T-helper 1 cell treated with Interleukin-12 subunit alpha and Interleukin-12 subunit beta and Interleukin-4 antibody, amounts not matched to agents 30 μg/mL and 1 μg/mL, for 36 hours (primary cell): Measurements from ENCODE around the gene LRRC18.

Experiments used
- H3K27ac Mint-ChIP-seq: one replicate; pipeline ENCODE4 v1.8.0; 2021; ENCODE audit warnings: mild to moderate bottlenecking, mixed read lengths
- H3K27me3 Mint-ChIP-seq: one replicate; pipeline ENCODE4 v1.8.0; 2021; ENCODE audit warnings: low read depth, mixed read lengths
- H3K36me3 Mint-ChIP-seq: one replicate; pipeline ENCODE4 v1.8.0; 2021; ENCODE audit warnings: low read depth, mixed read lengths
- H3K4me1 Mint-ChIP-seq: one replicate; pipeline ENCODE4 v1.8.0; 2021; ENCODE audit warnings: low read depth, mixed read lengths
- H3K4me3 Mint-ChIP-seq: one replicate; pipeline ENCODE4 v1.8.0; 2021; ENCODE audit warnings: mild to moderate bottlenecking, moderate library complexity, mixed read lengths
- H3K9me3 Mint-ChIP-seq: one replicate; pipeline ENCODE4 v1.8.0; 2021; ENCODE audit warnings: mixed read lengths

LRRC18 gene

DNA sequence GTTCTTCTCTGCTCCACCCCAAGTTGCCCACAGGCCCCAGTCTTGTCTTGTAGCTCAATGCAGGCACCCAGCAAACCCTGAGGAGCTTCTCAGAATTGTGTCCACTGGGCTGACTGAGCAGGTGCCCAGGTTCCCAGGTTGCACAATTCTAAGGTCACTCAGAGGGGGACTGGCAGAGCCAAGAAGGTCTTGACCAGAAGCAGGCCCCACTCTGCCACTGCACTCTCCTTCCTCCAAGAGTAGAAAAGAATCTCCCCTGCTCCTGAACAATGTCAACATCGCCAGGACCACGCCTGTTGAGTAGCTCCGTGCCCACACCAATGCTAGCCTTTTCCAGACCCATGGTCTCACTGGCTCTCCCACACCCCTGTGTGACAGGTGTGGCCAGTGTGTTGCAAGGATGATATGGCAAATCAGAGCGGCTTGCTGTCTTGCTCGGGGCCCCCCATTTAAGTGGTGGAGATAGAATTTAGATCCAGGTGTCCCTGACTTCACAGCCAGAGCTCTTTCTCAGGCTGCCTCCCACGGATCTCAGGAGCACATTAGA is 577 bp downstream of the LRRC18 start:
- no peaks in the 10 kb centered on the region for H3K36me3 Mint-ChIP-seq
- H3K27ac Mint-ChIP-seq: no peak overlapping the region
- no peak overlapping the region for H3K4me3 Mint-ChIP-seq
- H3K27me3 Mint-ChIP-seq: no peaks in the 10 kb centered on the region
- H3K4me1 Mint-ChIP-seq: no peaks in the 10 kb centered on the region
- no peaks in the 10 kb centered on the region for H3K9me3 Mint-ChIP-seq

DNA sequence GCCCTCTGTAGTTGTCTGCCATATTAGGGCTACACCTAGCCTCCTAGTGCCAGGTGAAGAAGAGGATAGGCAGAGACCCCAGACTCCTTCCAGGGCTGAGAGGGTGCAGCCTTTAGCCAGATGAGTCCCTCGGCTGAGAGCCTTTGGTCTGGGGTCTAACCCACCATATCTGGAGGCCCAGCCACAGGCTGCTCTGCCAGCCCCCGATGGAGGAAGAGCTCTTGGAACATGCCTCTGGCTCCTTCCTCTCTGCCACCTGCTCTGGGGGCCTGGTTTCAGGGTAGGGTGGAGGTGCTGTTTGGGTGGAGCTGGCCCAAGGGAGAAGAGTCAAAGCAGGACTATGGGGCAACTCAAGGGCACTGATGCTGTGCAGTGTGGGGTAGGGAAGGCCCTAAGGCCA is 1.4 kb downstream of the LRRC18 start:
- Mint-ChIP-seq H3K27me3 (no peaks in the 10 kb centered on the region), H3K36me3 (no peaks in the 10 kb centered on the region), H3K27ac (no peak overlapping the region), H3K4me1 (no peaks in the 10 kb centered on the region), H3K9me3 (no peaks in the 10 kb centered on the region), H3K4me3 (no peak overlapping the region)

DNA sequence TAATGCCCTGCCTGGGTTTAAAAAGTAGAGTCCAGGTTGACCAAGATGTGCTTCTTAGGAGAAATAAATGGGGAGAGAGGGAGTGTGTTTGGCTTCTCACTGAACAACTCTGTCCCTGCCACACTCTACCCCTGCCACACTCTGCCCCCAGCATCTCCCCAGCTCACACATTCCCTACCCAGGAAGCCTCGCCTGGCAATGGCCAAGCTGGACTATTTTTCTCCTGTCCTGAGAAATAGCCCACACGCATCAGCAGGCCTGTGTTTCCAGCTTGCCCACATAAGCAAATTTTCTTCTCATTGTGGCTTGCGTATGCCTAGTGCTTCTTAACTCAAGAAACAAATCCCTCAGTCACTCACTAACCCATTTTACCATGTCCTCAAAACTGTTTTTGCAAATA is 1.8 kb downstream of the LRRC18 start:
- Mint-ChIP-seq H3K27ac (no peak overlapping the region), H3K4me3 (no peak overlapping the region), H3K9me3 (no peaks in the 10 kb centered on the region), H3K27me3 (no peaks in the 10 kb centered on the region), H3K4me1 (no peaks in the 10 kb centered on the region), H3K36me3 (no peaks in the 10 kb centered on the region)

DNA sequence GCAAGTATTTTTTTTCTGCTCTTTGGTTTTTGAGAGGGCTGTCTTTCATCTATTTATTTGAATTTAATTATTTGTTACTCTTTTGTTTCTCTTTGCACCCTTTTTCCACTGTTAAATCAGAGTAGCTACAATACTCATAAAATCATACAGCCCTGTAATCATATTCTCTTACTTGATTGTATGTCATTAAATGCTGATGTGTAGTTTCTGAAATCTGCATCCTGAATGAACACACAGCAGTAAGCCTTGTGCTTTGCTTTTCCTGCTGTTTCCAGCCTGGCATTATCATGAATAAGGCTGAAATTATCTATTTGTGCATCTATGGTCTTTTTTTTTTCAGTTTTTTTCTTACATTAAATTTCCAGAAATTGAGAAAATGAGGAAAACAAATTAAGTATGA is 4.1 kb downstream of the LRRC18 start:
- H3K4me1 Mint-ChIP-seq: no peaks in the 10 kb centered on the region
- H3K4me3 Mint-ChIP-seq: no peak overlapping the region
- H3K9me3 Mint-ChIP-seq: no peaks in the 10 kb centered on the region
- H3K27me3 Mint-ChIP-seq: no peaks in the 10 kb centered on the region
- no peak overlapping the region for H3K27ac Mint-ChIP-seq
- no peaks in the 10 kb centered on the region for H3K36me3 Mint-ChIP-seq

DNA sequence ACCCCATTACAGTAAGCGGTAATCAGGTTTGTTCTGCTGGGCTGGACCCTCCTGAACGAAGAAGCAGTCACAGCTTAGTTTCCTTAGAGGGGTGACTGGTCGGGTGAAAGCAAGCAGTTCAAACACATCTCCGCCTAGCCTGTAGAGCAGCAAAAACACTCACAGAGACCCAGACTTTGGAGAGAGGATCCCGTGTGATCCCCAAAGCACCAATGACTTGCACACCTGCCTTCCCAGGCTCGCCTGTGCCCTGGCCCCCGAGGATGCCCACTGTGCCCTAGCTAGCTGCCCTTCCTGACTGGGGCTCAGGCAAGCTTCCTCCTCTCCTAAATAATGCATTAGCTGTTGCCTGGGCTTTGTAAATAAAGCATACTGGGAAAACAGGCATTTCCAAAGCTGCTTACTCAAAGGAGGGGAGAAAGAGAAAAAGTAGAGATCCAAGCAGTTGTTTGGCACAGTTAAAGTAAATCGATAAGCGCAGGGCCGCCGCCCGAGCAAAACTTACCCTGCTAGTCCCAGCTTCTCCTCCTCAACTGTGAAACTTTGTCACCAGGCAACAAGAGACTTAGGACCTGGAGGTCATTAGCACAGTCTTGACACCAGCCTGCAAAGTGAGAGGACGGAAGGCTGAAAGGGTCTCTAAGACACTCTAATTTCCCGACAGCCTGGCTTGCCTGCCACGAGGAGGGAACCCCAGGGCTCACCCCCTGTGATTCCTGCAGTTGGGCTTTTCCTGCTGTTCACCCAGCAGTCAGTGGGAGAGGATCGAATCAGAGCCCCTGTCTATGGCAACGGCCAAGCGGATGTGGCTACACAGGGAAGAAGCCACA is 4.8 kb downstream of the LRRC18 start:
- no peaks in the 10 kb centered on the region for H3K36me3 Mint-ChIP-seq
- no peak overlapping the region for H3K27ac Mint-ChIP-seq
- H3K4me3 Mint-ChIP-seq: no peak overlapping the region
- H3K9me3 Mint-ChIP-seq: no peaks in the 10 kb centered on the region
- no peaks in the 10 kb centered on the region for H3K4me1 Mint-ChIP-seq
- H3K27me3 Mint-ChIP-seq: no peaks in the 10 kb centered on the region

DNA sequence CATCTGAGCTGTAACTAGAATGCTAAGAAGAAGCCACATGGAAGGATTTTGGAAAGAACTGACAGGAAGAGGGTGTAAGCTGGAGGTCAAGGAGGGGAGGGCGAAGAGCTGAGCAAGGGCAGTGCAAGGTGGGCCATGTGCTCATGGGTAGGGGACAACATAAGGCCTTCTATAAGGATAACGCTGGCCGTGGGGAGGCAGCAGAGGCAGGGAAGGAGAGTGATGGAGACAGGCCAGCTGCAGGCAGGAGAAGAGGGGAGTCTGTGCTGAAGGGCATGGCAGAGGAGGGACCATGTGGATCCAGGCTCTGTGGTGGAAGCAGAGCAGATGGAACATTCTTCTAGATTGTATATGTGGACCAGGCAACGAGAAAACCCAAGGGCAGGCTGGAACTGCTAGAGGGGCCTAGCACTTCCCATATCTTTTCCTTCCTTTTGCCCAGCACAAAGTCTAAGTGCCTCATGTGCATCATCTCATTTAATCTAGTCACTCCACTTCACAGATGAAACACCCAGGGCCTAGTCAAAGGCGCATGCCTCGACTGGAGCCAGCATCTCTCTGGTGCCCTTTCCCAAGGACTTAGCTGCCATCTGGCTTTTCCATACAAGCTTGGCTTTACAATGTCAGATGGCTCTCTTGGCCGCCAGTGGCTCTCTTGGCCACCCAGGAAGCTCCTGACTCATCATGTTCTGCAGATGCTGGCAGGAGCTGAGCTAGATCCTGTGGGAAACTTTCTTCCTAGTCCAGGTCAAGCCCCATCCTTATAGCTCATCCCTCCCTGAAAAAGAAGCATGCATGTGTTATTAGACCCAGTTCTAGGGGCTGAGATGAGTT is 6.6 kb downstream of the LRRC18 start:
- no peak overlapping the region for H3K4me3 Mint-ChIP-seq
- no peaks in the 10 kb centered on the region for H3K4me1 Mint-ChIP-seq
- no peaks in the 10 kb centered on the region for H3K36me3 Mint-ChIP-seq
- no peaks in the 10 kb centered on the region for H3K9me3 Mint-ChIP-seq
- no peak overlapping the region for H3K27ac Mint-ChIP-seq
- H3K27me3 Mint-ChIP-seq: no peaks in the 10 kb centered on the region

DNA sequence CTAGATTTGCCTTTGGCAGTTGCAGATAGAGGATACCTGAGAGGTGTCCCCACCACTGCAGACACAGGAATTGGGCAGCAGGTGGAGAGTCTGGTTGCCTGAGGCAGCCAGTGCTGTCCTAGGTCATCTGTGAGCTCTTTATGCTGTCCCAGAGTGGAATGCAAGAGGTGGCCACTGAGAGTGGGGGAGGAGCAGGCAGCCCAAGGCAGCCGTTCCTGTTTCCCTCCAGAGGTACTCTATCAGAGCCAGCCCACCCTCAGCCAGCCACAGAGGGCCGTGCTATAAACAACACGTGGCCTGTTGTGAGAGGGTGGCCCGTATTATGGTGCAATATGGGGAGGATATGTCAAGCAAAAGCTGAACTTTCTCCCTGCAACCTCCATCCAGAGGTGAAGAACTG is 8.5 kb downstream of the LRRC18 start:
- Mint-ChIP-seq H3K27ac (no peak overlapping the region), H3K36me3 (no peaks in the 10 kb centered on the region)

GRCh38 chr10:48929413-48929990 is 10.1 kb downstream of the LRRC18 start:
- H3K4me1 Mint-ChIP-seq: no peaks in the 10 kb centered on the region
- no peak overlapping the region for H3K27ac Mint-ChIP-seq
- H3K27me3 Mint-ChIP-seq: no peaks in the 10 kb centered on the region
- no peak overlapping the region for H3K4me3 Mint-ChIP-seq
- H3K36me3 Mint-ChIP-seq: no peaks in the 10 kb centered on the region
- no peaks in the 10 kb centered on the region for H3K9me3 Mint-ChIP-seq

More for the DNA sequence above, 8.5 kb downstream of the LRRC18 start:
- Mint-ChIP-seq H3K27me3 (no peaks in the 10 kb centered on the region), H3K4me3 (no peak overlapping the region), H3K4me1 (no peaks in the 10 kb centered on the region), H3K9me3 (no peaks in the 10 kb centered on the region)

DNA sequence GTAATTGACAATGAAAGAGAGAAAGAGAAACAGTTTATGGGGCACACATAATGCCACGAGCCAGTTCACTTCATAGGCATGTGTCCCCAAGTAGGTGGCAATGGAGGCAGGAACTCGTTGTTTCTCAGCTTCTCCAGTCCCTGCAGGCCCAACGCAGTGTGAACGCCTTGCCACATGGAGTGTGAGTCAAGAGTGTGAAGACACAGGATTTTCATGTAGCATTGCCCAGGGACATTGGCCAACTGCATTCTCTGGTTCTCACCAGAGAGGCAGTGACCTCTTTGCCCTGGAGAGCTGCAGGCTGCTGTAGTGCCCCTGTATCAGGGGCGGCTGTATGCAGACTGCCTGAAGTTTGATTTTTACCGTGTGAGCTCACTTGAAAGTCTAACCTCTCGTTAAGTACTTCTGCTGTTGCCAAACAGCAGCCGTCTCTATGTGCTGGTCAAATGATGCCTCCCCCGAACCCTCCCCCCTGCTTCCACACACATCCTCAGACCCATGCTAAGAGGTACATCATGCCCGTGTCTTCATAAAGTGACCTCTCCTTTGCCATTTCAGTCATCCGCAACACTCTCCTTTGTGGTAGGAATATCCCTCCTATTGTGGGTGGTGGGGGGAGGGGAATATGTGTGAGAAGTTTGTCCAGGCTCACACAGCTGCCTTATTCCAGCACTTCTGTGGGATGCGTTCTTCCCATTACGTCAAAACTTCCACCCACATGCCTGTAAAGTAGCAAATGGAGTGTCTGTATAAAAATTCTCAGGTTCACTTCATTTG is 12.7 kb downstream of the LRRC18 start:
- Mint-ChIP-seq H3K36me3 (no peaks in the 10 kb centered on the region), H3K9me3 (no peaks in the 10 kb centered on the region), H3K4me3 (no peak overlapping the region), H3K27me3 (peaks cover 4% of the 10 kb centered on the region), H3K4me1 (no peaks in the 10 kb centered on the region), H3K27ac (no peak overlapping the region)

DNA sequence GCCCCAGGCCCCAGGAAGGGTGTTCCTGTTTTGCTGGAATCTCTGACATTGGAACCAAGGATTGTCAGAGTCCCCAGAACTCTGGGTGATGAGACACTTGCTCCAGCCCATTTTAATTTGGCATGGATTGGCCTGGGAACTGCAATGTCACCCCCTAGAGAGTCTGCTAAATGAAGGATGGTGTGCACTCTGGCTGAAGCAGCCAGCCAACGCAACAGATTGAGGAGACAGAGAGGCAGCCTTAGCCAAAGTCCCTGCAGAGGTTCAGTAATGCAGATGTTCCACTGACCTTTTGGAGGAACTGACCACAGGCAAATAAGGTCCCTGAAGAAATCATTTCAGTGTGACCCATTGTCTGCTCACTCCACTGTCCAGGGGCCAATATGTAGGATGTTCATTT is 13.4 kb downstream of the LRRC18 start:
- H3K36me3 Mint-ChIP-seq: no peaks in the 10 kb centered on the region
- H3K27ac Mint-ChIP-seq: no peak overlapping the region
- H3K27me3 Mint-ChIP-seq: peaks cover 5% of the 10 kb centered on the region

DNA sequence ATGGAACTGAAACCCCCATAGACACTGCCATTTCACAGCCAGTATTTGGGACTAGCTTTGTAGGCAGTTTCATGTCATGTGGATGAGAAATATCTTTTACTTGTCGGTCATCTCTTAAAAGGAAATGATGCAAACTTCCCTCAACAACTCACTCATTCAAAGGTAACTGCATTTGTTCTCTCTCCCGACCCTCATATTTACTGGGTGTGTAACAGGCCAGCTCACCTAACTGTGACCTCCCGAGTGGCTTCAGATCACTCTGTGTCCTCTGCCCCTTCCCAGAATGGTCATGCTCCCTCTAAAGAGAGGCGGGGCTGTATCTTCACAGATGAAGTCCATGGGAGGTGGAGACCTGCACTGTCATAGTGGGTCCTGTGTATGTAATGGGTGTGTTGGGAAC is 14.7 kb downstream of the LRRC18 start:
- Mint-ChIP-seq H3K27me3 (peaks cover 5% of the 10 kb centered on the region), H3K4me3 (no peak overlapping the region), H3K36me3 (no peaks in the 10 kb centered on the region), H3K9me3 (no peaks in the 10 kb centered on the region), H3K4me1 (no peaks in the 10 kb centered on the region), H3K27ac (no peak overlapping the region)

More for the DNA sequence above, 13.4 kb downstream of the LRRC18 start:
- H3K4me1 Mint-ChIP-seq: no peaks in the 10 kb centered on the region
- no peaks in the 10 kb centered on the region for H3K9me3 Mint-ChIP-seq
- no peak overlapping the region for H3K4me3 Mint-ChIP-seq

DNA sequence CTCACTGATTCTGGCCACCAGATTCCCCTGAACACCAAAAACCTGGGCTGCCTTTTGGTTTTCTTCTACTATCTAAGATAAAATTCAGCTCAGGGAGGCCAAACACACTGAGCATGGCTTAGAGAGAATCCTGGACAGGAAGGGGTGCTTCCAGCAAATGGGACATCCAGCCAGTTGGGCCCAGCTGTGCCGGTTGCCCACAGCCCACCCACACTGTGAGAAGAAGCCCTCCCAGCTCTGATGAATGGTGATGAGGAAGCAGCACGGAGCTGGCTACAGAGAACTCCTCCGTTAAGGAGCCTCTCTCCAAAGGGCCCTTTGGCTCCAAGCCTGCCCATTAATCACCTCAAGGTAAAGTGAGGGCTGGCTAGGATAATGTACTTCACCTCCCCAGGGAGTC is 15.9 kb downstream of the LRRC18 start:
- no peaks in the 10 kb centered on the region for H3K4me1 Mint-ChIP-seq
- H3K9me3 Mint-ChIP-seq: no peaks in the 10 kb centered on the region
- no peak overlapping the region for H3K4me3 Mint-ChIP-seq
- no peak overlapping the region for H3K27ac Mint-ChIP-seq
- no peaks in the 10 kb centered on the region for H3K36me3 Mint-ChIP-seq
- peaks cover 8% of the 10 kb centered on the region for H3K27me3 Mint-ChIP-seq

GRCh38 chr10:48913674-48914073 is 26.0 kb downstream of the LRRC18 start:
- Mint-ChIP-seq H3K9me3 (no peaks in the 10 kb centered on the region), H3K27ac (no peak overlapping the region), H3K4me3 (no peak overlapping the region), H3K4me1 (no peaks in the 10 kb centered on the region), H3K36me3 (no peaks in the 10 kb centered on the region), H3K27me3 (peaks cover 10% of the 10 kb centered on the region)

- no peaks in the 10 kb centered on the region for H3K4me1 Mint-ChIP-seq
- H3K27ac Mint-ChIP-seq: no peak overlapping the region
- no peaks in the 10 kb centered on the region for H3K36me3 Mint-ChIP-seq
- H3K9me3 Mint-ChIP-seq: no peaks in the 10 kb centered on the region
- no peak overlapping the region for H3K4me3 Mint-ChIP-seq
- peaks cover 5% of the 10 kb centered on the region for H3K27me3 Mint-ChIP-seq
These were observed 29.1 kb downstream of the LRRC18 start for GRCh38 chr10:48910548-48910947.
